Spinal cord (tissue), 10 donors: Measurements from ENCODE around the gene GPR146. TPM values are rescaled to one million over a fixed set of nuclear protein-coding genes. Genes with fewer than 3 reads are reported as not detected.

Source experiments
- DNase-seq, 6 donors: peaks; one replicate each; pipeline versions ENCODE4 v3.0.0 to v3.0.0-alpha.2; 2013 to 2015; ENCODE audit warnings: low spot score in 6 of 6, low read depth in 4 of 6
- H3K27ac ChIP-seq: one replicate; pipeline ENCODE4 v1.5.1; 2013; ENCODE audit warnings: low read depth, low read length, control low read depth
- H3K27me3 ChIP-seq: one replicate; pipeline ENCODE4 v1.6.1; 2013; ENCODE audit warnings: low read length; ENCODE audit not compliant: control insufficient read depth, insufficient read depth
- H3K36me3 ChIP-seq: one replicate; pipeline ENCODE4 v1.6.1; 2013; ENCODE audit warnings: low read length; ENCODE audit not compliant: control insufficient read depth, insufficient read depth
- H3K4me1 ChIP-seq: one replicate; pipeline ENCODE4 v1.6.1; 2013; ENCODE audit warnings: low read length; ENCODE audit not compliant: control insufficient read depth, insufficient read depth
- H3K4me3 ChIP-seq: one replicate; pipeline ENCODE4 v1.5.1; 2013; ENCODE audit warnings: low read depth, low read length, control low read depth
- H3K9me3 ChIP-seq: one replicate; pipeline ENCODE4 v1.6.1; 2013; ENCODE audit warnings: low read length; ENCODE audit not compliant: control insufficient read depth, insufficient read depth
- WGBS: methylation state at CpG from one replicate; pipeline ENCODE4 v1.1.5; 2013; ENCODE audit warnings: missing lambda C conversion rate; ENCODE audit not compliant: insufficient coverage; 5-methylcytosine and 5-hydroxymethylcytosine counted together
- polyA plus RNA-seq, 2 donors: library from polyadenylated mRNA; unstranded; fragments of 120-200 nt; gene quantifications; one replicate each; pipeline ENCODE4 v1.2.1, GENCODE V29; 2013; ENCODE audit not compliant: insufficient read length in 2 of 2
- total RNA-seq, 2 donors: library from RNA; depleted of rRNA in 1 of 2; stranded (reverse); fragments of 120-200 nt in 1 of 2; fragments of >200 nt in 1 of 2; gene quantifications; one replicate each; pipeline versions ENCODE4 v1.2.3 to v1.2.4, GENCODE V29; 2013 to 2014
- donor health status: healthy.

Gene GPR146
- total and polyA plus RNA-seq, 4 donors = 3.2 to 6.4 (median 3.9) TPM

DNA sequence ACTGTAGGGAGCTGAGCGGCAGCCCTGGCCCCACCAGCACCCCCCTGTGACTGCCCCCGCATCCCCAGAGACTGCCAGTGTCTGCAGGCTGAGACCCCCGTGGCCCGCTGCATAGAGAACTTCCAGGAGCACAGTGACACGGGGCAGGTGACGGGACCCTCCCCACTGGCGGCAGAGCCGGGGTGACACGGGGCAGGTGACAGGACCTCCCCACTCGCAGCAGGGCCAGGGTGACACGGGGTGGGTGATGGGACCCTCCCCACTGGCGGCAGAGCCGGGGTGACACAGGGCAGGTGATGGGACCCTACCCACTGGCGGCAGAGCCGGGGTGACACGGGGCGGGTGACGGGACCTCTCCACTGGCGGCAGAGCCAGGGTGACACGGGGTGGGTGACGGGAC, 45.9 kb downstream of the GPR146 start:
- Histone ChIP-seq H3K4me3 (no peak overlapping the region), H3K9me3 (no peaks in the 10 kb centered on the region), H3K27me3 (no peaks in the 10 kb centered on the region), H3K27ac (no peak overlapping the region), H3K4me1 (peaks cover 34% of the 10 kb centered on the region), H3K36me3 (peaks cover 44% of the 10 kb centered on the region)
- 93% methylated on average over 20 of the region's 21 CpGs for WGBS
- DNase-seq = no peak

DNA sequence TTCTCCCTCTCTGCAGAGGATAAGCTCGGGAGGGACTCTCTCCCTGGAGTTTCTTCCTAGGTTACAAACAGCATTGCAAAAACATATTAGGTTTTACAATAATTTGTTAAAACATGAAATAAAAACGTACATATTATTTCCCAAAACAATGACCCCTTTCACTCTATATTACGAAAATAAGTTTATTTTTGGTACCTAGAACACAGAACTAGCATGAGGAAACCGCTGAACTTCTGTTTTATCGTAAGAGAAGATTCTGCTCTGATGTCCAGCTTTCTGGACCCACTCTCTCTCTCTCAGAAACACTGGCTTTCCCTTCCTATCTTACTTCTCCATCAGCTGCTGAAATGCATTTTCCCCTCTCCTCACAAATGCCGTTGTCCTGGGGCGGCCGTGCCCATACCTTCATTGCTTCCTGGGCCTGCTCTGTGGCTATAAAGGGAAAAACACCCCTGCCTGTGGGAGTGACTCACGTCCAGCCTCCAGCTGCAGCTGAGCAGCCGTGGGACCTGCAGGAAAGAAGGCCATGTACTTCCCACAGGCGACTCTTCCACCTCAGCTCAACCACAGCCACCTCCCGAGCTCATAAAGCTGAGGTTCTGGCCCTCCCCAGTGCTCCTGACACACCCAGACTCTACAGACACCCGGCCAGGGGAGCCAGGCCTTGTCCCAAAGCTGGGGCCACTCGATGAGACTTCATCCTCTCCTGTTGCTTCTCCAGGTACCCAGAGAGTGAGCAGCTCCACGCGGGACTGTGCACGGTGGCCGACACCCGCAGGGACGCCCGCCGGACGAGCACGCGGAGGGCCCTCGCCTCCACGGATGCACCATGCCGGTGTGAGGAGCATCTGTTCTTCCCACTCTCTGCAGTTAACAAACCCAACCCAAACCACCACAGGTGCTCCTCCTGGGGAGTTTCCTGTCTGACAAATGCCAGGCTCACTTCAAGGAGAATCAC, 46.6 kb downstream of the GPR146 start:
- Histone ChIP-seq H3K4me3 (no peak overlapping the region), H3K27ac (no peak overlapping the region), H3K27me3 (no peaks in the 10 kb centered on the region), H3K4me1 (peaks cover 36% of the 10 kb centered on the region), H3K36me3 (peaks cover 47% of the 10 kb centered on the region), H3K9me3 (no peaks in the 10 kb centered on the region)
- WGBS = 88% methylated on average over 26 of the region's 28 CpGs
- no peak for DNase-seq

DNA sequence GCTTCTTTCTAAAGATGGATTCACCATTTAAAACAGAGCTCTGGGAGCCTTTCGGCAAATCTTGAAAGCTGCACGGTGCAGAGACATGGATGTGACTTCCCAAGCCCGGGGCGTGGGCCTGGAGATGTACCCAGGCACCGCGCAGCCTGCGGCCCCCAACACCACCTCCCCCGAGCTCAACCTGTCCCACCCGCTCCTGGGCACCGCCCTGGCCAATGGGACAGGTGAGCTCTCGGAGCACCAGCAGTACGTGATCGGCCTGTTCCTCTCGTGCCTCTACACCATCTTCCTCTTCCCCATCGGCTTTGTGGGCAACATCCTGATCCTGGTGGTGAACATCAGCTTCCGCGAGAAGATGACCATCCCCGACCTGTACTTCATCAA, 47.3 kb downstream of the GPR146 start:
- no peak for DNase-seq
- Histone ChIP-seq H3K27ac (no peak overlapping the region), H3K4me1 (peaks cover 38% of the 10 kb centered on the region), H3K36me3 (peaks cover 51% of the 10 kb centered on the region), H3K27me3 (no peaks in the 10 kb centered on the region), H3K4me3 (no peak overlapping the region), H3K9me3 (no peaks in the 10 kb centered on the region)
- WGBS = 97% methylated on average over 18 of the region's 18 CpGs

DNA sequence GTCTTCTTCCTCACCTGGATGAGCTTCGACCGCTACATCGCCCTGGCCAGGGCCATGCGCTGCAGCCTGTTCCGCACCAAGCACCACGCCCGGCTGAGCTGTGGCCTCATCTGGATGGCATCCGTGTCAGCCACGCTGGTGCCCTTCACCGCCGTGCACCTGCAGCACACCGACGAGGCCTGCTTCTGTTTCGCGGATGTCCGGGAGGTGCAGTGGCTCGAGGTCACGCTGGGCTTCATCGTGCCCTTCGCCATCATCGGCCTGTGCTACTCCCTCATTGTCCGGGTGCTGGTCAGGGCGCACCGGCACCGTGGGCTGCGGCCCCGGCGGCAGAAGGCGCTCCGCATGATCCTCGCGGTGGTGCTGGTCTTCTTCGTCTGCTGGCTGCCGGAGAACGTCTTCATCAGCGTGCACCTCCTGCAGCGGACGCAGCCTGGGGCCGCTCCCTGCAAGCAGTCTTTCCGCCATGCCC, 47.9 kb downstream of the GPR146 start:
- Histone ChIP-seq H3K27ac (no peak overlapping the region), H3K4me1 (peaks cover 38% of the 10 kb centered on the region), H3K4me3 (no peak overlapping the region), H3K27me3 (no peaks in the 10 kb centered on the region), H3K36me3 (peaks cover 55% of the 10 kb centered on the region), H3K9me3 (no peaks in the 10 kb centered on the region)
- 96% methylated on average over 40 of the region's 40 CpGs for WGBS
- no peak for DNase-seq

DNA sequence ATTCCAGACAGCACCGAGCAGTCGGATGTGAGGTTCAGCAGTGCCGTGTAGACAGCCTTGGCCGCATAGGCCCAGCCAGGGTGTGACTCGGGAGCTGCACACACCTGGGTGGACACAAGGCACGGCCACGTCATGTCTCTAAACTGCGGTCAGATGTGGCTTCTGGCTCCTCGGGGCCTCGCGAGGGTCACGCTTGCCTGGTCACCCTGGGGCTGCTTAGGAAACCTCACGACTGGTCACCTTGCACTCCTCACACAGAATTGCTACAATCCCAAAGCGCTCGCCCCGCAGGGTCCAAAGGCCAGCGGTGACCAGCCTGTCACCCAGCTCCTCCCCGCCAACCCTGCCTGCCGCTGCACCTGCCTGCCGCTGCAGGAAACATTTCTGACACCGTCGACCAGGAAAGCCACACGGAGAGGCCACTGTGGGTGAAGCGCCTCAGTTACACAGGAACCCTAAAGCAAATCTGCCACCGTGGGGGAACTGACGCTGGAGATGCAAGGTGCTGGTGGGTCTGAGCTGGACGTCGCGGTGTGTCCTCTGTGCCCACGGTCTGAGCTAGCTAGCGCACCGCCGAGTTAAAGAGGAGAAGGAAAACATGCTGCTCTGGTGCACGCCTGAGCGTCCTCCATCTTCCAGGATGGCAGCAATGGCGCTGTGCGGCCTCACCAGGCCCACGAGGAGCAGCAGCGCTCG, 48.6 kb downstream of the GPR146 start:
- Histone ChIP-seq H3K27me3 (no peaks in the 10 kb centered on the region), H3K36me3 (peaks cover 55% of the 10 kb centered on the region), H3K4me3 (no peak overlapping the region), H3K27ac (no peak overlapping the region), H3K9me3 (no peaks in the 10 kb centered on the region), H3K4me1 (peaks cover 34% of the 10 kb centered on the region)
- no peak for DNase-seq
- 90% methylated on average over 40 of the region's 40 CpGs for WGBS

DNA sequence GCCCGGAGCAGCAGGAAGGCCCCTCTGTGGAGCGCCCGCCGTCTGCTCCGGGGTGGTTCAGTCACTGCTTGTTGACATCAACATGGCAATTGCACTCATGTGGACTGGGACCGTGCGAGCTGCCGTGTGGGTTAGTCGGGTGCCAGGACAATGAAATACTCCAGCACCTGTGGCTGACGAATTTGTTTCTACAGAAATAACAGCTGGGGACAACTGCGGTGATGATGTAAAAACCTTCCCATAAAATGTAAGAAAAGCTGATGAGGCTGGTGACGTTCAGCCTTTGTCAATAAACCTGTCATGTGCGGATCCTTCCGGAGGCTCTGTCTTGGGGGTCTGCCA, 49.1 kb downstream of the GPR146 start:
- no peak for DNase-seq
- Histone ChIP-seq H3K27me3 (no peaks in the 10 kb centered on the region), H3K36me3 (peaks cover 58% of the 10 kb centered on the region), H3K4me1 (peaks cover 29% of the 10 kb centered on the region), H3K27ac (no peak overlapping the region), H3K9me3 (no peaks in the 10 kb centered on the region), H3K4me3 (no peak overlapping the region)
- 59% methylated on average over 9 of the region's 14 CpGs for WGBS

DNA sequence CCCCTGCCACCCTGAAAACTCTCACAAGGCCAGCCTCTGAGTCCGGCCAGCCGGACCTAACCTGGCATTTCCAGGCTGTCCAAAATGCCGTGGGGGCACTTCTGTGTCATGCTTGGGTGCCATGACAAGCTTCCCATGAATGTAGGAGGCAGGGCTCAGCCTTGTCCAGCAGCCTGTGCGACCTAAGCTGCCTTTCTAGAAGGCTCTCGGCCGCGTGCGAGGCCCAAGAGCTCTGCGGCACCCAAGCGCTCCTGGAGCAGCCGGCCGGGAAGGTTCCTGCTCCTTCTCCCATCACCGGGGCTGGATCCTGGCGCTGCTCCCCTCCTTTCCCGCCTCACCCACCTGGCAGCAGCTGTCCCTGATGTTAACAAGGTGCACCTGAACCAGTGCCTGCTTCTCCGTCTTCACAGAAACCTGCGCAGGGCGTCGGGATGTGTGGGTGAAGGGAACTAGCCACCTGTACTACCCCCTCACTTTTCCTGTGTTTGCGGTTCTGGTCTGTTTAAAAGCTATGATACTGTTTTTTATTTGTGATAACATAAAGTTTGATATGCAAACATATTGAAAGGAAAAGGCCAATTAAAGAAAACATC, 49.7 kb downstream of the GPR146 start:
- no peak for DNase-seq
- Histone ChIP-seq H3K27me3 (no peaks in the 10 kb centered on the region), H3K4me3 (no peak overlapping the region), H3K27ac (no peak overlapping the region), H3K9me3 (no peaks in the 10 kb centered on the region), H3K36me3 (peaks cover 64% of the 10 kb centered on the region), H3K4me1 (peaks cover 26% of the 10 kb centered on the region)
- WGBS = 87% methylated on average over 15 of the region's 20 CpGs

DNA sequence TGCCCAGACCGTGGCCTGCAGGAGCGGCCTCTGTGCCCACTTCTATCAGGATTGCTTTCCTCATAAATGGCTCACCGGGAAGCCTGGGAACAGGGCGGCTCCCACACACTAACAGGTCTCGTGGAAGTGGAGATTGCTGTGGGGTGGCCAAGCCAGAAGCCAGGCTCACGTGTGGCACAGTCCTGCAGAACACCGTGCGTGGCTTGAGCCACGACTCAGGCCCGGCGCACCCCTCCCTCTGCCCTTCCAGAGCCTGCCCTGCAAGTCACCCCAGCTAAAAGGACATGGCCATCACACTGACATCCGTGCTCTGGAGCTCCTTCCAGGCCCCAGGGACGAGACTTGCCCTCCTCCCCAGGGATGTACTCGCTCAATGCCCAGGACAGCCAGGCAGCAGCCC, 50.5 kb downstream of the GPR146 start:
- Histone ChIP-seq H3K36me3 (peaks cover 67% of the 10 kb centered on the region), H3K27ac (no peak overlapping the region), H3K27me3 (no peaks in the 10 kb centered on the region), H3K4me1 (peaks cover 27% of the 10 kb centered on the region), H3K4me3 (no peak overlapping the region), H3K9me3 (no peaks in the 10 kb centered on the region)
- WGBS = 85% methylated on average over 13 of the region's 14 CpGs
- DNase-seq = no peak

DNA sequence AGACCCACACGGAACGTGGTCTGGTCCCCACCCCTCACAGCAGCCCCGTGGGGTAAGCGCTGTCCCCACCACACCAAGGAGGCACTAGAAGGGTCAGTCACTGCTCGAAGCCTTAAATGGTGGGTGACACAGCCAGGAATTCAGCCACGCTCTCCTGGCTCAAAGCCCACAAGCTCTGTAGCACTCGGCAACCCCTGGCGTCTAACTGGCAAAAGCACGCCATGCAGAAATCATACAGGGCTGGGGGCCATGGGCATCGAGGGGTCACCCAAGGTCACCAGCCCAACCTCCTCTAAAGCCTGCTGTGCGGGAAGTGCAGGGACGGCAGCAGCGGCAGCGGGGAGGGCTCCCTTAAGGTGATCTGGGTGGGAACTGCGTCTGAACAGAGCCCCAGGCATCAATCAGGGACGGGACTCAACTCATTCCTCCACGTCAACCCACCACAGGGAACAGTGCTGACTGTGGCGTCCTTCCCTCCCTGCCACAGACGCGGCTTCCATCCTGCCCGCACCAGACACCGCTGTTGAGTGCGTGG, 51.3 kb downstream of the GPR146 start:
- Histone ChIP-seq H3K36me3 (peaks cover 68% of the 10 kb centered on the region), H3K4me1 (peaks cover 35% of the 10 kb centered on the region), H3K9me3 (no peaks in the 10 kb centered on the region), H3K27me3 (no peaks in the 10 kb centered on the region), H3K27ac (peak overlapping the region; percentile 11), H3K4me3 (no peak overlapping the region)
- DNase-seq = peak in 2 of 6 donors; percentile 49 to 52
- WGBS = 27% methylated on average over 23 of the region's 23 CpGs
